HG02642 (cell line): ENCODE data around the gene RAN.

Source experiments
- ATAC-seq: cut with Tn5 transposase; IDR thresholded peaks from one replicate; pipeline ENCODE4 v1.9.1; 2021; ENCODE audit warnings: mild to moderate bottlenecking; ENCODE audit not compliant: unreplicated experiment, poor library complexity

RAN gene

GRCh38 chr12:130922511-130922953, 50.7 kb downstream of the RAN start:
- ATAC-seq = no peak

- ATAC-seq = no peak
These were observed 53.2 kb downstream of the RAN start for GRCh38 chr12:130924966-130925665.

- ATAC-seq = no peak
These were observed 53.8 kb downstream of the RAN start for GRCh38 chr12:130925666-130926015.
